ENCODE measurements around the gene CEMIP. TPM values are rescaled to one million over a fixed set of nuclear protein-coding genes. Genes with fewer than 3 reads are reported as not detected.
A peak's percentile ranks its signal among the peaks of the same experiment; 100 is the strongest.

The CEMIP gene
- total RNA-seq, 2 donors from 2014 or later = 1.1 to 1.2 TPM

DNA sequence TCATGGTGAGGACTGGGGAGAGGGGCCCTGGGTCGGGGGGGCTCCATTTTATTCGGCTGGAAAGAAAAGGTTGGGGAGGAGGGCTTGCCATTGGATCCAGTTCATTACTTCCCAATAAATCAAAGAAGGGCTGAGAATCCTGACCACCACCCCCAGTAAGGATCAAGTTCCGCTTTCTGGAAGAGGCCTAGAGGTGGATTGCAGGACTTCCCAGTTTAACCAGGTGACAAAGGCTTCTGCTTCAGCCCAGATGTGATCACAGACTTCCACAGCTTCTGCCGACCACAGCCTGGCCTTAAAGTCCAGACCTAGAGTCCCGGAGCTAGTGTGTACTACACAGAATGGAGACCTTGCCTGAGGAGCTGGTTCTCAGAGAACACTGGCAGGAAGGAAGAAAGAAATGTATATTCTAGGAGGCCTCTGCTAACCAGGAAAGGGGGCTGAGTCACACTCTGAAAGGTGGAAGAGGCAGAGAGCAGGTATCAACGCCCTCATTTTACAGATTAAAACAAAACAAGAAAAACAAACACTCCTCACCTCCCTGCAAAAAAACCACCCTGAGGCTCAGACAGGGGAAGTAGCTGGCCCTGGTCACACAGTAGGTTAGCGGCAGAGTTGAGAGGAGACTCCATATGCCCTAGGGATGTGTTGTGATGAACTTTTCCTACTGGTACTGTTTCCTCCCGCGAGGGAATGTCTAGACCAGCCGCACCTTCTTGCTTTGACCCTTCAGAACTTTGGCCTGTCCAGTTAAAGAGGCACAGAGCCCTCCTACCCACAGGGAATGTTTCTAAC lies 1.1 kb upstream of the CEMIP start:
- Histone ChIP-seq H3K27ac (no peak overlapping the region), H3K27me3 (replicated peaks; ENCODE audit: insufficient read depth) (no peaks in the 10 kb centered on the region), H3K9me3 (no peaks in the 10 kb centered on the region), H3K4me1 (ENCODE audit: control insufficient read depth in 1 of 2, low read depth in 2 of 2) (peaks cover 18 to 34% of the 10 kb centered on the region in 2 donors), H3K4me3 (no peak overlapping the region), H3K36me3 (no peaks in the 10 kb centered on the region)
- TF ChIP-seq, protein P1, sequence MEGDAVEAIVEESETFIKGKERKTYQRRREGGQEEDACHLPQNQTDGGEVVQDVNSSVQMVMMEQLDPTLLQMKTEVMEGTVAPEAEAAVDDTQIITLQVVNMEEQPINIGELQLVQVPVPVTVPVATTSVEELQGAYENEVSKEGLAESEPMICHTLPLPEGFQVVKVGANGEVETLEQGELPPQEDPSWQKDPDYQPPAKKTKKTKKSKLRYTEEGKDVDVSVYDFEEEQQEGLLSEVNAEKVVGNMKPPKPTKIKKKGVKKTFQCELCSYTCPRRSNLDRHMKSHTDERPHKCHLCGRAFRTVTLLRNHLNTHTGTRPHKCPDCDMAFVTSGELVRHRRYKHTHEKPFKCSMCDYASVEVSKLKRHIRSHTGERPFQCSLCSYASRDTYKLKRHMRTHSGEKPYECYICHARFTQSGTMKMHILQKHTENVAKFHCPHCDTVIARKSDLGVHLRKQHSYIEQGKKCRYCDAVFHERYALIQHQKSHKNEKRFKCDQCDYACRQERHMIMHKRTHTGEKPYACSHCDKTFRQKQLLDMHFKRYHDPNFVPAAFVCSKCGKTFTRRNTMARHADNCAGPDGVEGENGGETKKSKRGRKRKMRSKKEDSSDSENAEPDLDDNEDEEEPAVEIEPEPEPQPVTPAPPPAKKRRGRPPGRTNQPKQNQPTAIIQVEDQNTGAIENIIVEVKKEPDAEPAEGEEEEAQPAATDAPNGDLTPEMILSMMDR (IDR thresholded peaks at IDR 0.05) = no peak
- DNase-seq (ENCODE audit: low spot score) (no peak), ATAC-seq (ENCODE audit: insufficient number of reproducible peaks, low FRiP score, low read depth) (no peak)

DNA sequence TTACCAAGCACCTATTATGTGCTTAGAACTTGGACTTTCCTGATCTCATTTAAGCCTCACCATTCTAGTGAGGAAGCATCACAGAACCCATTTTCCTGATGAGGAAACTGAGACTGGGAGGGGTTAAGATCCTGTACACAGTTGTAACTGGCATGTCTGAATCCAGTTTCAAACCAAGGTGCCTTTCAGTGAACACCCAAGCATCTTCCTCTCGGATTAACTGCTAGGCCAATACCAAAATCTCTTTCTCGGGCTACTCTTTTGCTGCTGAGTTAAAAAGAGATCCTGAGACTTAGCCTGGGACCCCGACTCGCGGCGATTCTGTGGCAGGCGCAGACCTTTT lies 578 bp upstream of the CEMIP start:
- TF ChIP-seq, protein P1 (IDR thresholded peaks at IDR 0.05) = no peak
- Histone ChIP-seq H3K36me3 (no peaks in the 10 kb centered on the region), H3K9me3 (no peaks in the 10 kb centered on the region), H3K27me3 (replicated peaks; ENCODE audit: insufficient read depth) (no peaks in the 10 kb centered on the region), H3K4me1 (ENCODE audit: control insufficient read depth in 1 of 2, low read depth in 2 of 2) (peaks cover 18 to 34% of the 10 kb centered on the region in 2 donors), H3K27ac (no peak overlapping the region), H3K4me3 (peak overlapping the region; percentile 70)
- ATAC-seq (ENCODE audit: insufficient number of reproducible peaks, low FRiP score, low read depth) (no peak), DNase-seq (ENCODE audit: low spot score) (no peak)

DNA sequence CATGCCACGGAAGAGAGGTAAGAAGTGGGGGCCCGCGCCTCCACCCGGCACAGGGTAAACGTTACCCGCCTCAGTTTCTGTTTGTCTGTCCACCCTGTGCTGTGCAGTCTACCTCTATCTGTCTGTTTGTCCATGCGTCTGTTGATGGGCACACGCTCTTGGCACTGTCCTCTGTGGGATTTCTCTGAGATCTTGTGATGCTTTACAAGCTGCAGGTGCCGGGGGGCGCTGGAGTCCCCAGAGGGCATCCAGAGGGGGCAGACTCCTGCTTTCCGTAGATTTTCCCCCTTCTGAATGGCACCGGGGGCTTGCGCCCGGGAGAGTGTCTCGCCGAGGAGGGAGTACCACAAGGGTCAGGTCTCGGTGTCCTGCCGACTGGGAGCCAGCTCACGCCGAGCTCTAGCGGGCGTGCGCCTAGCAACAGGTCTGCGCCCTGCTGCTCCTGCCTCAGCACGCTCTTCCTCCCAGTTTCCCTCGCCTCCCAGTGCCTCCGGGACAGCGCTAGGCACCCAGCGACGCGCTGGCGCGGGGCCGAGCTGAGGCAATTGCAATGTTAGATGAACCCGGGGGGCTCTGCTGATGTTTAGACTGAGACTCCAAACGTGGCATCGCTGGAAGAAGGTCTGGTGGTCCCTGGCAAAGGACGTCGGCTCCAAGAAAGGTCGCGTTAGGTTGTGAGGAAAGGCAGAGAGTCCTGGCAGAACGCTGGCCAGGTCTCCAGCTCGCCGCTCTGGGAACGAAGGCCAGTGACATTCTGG lies 667 bp downstream of the CEMIP start:
- H3K4me1 ChIP-seq (ENCODE audit: control insufficient read depth in 1 of 2, low read depth in 2 of 2) = peaks cover 18 to 34% of the 10 kb centered on the region in 2 donors
- no peak for ATAC-seq (ENCODE audit: insufficient number of reproducible peaks, low FRiP score, low read depth)
- no peak for DNase-seq (ENCODE audit: low spot score)
- no peaks in the 10 kb centered on the region for H3K27me3 ChIP-seq (replicated peaks; ENCODE audit: insufficient read depth)
- TF ChIP-seq, protein P1 (IDR thresholded peaks at IDR 0.05) = no peak
- no peaks in the 10 kb centered on the region for H3K36me3 ChIP-seq
- no peak overlapping the region for H3K27ac ChIP-seq
- H3K4me3 ChIP-seq = peak overlapping the region; percentile 70
- H3K9me3 ChIP-seq = no peaks in the 10 kb centered on the region

DNA sequence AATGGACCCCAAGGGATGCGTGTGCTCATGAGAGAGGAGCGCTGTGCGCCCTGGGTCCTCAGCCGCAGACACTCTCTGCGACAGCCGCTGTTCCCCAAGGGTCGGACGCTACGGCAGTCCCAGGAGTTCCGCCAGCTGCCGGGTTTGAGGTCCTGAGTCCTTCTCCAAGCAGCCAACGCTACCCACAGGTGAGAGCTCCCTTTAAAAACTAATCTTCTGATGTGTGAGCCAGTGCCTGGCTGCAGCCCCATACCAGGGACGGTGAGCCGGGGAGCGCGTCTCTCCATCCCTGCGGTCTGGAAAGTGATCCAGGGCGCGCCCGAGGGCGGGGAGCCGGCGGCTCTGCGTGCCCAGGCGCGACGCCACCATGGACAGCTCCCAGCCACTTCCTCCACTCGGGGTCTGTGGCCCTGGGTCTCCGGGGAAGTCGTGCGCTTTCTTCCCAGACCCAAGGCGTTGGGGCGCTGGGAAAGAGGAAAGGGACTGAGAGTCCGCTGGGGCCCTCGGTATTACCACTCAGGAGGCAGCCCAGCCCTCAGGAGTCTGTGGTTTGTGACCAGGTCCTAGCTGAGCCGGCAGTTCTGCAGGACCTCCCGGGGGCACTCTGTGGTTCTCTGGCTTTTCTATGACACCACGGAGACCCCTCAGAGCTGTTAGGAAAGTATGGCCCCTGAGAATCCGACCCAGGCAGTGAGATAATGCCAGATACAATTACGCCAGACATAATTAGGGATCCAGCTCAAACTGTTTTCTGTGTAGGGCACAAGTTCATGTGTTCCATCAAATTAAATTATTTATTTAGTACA lies 1.4 kb downstream of the CEMIP start:
- DNase-seq (ENCODE audit: low spot score) (no peak), ATAC-seq (ENCODE audit: insufficient number of reproducible peaks, low FRiP score, low read depth) (no peak)
- TF ChIP-seq, protein P1 (IDR thresholded peaks at IDR 0.05) = no peak
- Histone ChIP-seq H3K27ac (no peak overlapping the region), H3K27me3 (replicated peaks; ENCODE audit: insufficient read depth) (no peaks in the 10 kb centered on the region), H3K9me3 (no peaks in the 10 kb centered on the region), H3K4me3 (peak overlapping the region; percentile 70), H3K36me3 (no peaks in the 10 kb centered on the region), H3K4me1 (ENCODE audit: control insufficient read depth in 1 of 2, low read depth in 2 of 2) (peaks cover 18 to 34% of the 10 kb centered on the region in 2 donors)

DNA sequence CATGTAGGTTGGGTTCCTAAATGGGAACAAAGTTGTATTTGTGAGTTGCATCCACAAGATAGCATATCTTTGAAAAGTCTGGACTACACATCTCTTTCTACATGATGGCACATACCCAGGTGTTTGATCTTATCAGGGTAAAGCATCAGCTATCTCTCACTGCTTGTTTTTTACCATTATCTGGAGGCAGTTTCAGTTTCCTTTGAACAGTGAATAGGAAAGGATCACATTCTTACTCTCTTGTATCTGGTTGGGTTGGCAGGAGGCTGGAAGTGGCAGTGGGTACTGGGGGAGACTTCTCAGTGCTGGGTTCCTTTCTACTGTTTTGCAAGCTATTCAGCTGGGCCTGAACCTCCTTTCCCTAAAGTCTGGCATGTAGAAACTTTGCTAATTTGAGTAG lies 4.1 kb downstream of the CEMIP start:
- H3K27ac ChIP-seq = no peak overlapping the region
- TF ChIP-seq, protein P1 (IDR thresholded peaks at IDR 0.05) = no peak
- DNase-seq (ENCODE audit: low spot score) (no peak), ATAC-seq (ENCODE audit: insufficient number of reproducible peaks, low FRiP score, low read depth) (no peak)
- no peaks in the 10 kb centered on the region for H3K36me3 ChIP-seq
- H3K27me3 ChIP-seq (replicated peaks; ENCODE audit: insufficient read depth) = no peaks in the 10 kb centered on the region
- H3K9me3 ChIP-seq = no peaks in the 10 kb centered on the region
- peaks cover 16 to 26% of the 10 kb centered on the region in 2 donors for H3K4me1 ChIP-seq (ENCODE audit: control insufficient read depth in 1 of 2, low read depth in 2 of 2)
- H3K4me3 ChIP-seq = no peak overlapping the region

Measured in thoracic aorta (tissue), 2 donors.